GM19351 (cell line): ENCODE data around the gene POLR1H.

Source experiments
- ATAC-seq: cut with Tn5 transposase; IDR thresholded peaks from one replicate; pipeline ENCODE4 v1.9.1; 2021; ENCODE audit warnings: mild to moderate bottlenecking, moderate library complexity; ENCODE audit not compliant: unreplicated experiment

POLR1H gene

GRCh38 chr6:30093951-30094661, 33.0 kb downstream of the POLR1H start:
- no peak for ATAC-seq

- ATAC-seq = no peak
These were observed 35.8 kb downstream of the POLR1H start for GRCh38 chr6:30096829-30097228.

- ATAC-seq = no peak
These were observed 37.1 kb downstream of the POLR1H start for GRCh38 chr6:30097902-30098768.

GRCh38 chr6:30100154-30100553, 39.1 kb downstream of the POLR1H start:
- no peak for ATAC-seq

- no peak for ATAC-seq
These were observed 39.7 kb downstream of the POLR1H start for GRCh38 chr6:30100585-30101443.

- ATAC-seq = peak; percentile 66
These were observed 40.7 kb downstream of the POLR1H start for GRCh38 chr6:30101444-30102413.

GRCh38 chr6:30102414-30102969, 41.4 kb downstream of the POLR1H start:
- no peak for ATAC-seq

GRCh38 chr6:30102970-30103871, 42.2 kb downstream of the POLR1H start:
- no peak for ATAC-seq

GRCh38 chr6:30103872-30104179, 42.8 kb downstream of the POLR1H start:
- ATAC-seq = no peak

GRCh38 chr6:30104661-30105060, 43.6 kb downstream of the POLR1H start:
- no peak for ATAC-seq

- ATAC-seq = no peak
These were observed 50.3 kb downstream of the POLR1H start for GRCh38 chr6:30111266-30111856.

GRCh38 chr6:30112402-30112994, 51.4 kb downstream of the POLR1H start:
- ATAC-seq = no peak

GRCh38 chr6:30113003-30113759, 52.1 kb downstream of the POLR1H start, which contains the start of gene TRIM31:
Gene TRIM31 (minus strand): TSS chr6:30113090. CDS start chr6:30112805, 285 bp downstream.
- ATAC-seq = no peak

- ATAC-seq = no peak
These were observed 52.8 kb downstream of the POLR1H start for GRCh38 chr6:30113841-30114240.
